Stimulated activated CD8-positive, alpha-beta memory T cell treated with anti-CD3 and anti-CD28 coated beads, Interleukin-15, amount 100 ng/mL, for 4 hours (primary cell): ENCODE results near the gene PDZRN3.
"Not testable (repeated sequence)": the region's sequence is repeated elsewhere in the genome, so short reads cannot be mapped to it uniquely, and the experiment has no call there.

Experiments
- DNase-seq, 2 donors: peaks; one replicate each; pipeline ENCODE4 v3.0.0-alpha.2; 2020; ENCODE audit warnings: low read depth in 2 of 2

PDZRN3 gene

GRCh38 chr3:73591286-73591800 lies 33.4 kb downstream of the PDZRN3 start:
- no peak for DNase-seq

- no peak for DNase-seq
These were observed 38.1 kb downstream of the PDZRN3 start for GRCh38 chr3:73586628-73587027.

GRCh38 chr3:73586190-73586589 lies 38.6 kb downstream of the PDZRN3 start:
- no peak for DNase-seq

DNA sequence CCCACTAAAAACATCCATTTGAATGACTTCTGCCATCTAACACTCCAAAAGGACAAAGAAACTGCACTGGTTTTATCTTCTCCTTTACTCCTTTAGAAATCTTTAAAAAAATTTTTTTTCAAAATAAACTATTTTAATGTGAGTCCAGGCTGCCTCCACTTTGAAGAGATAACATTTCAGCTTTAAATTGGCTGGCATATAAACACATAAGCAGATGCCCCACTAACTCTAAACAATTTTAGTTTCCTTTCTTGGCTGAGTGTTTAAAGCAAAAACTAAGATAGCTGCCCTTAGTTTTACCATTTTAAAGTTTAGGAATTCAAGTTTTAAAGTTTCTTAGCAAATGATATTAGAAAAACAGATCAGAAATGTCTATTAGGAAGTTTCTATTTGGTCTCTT lies 39.9 kb downstream of the PDZRN3 start:
- DNase-seq, result no peak

- no peak for DNase-seq
These were observed 42.2 kb downstream of the PDZRN3 start for GRCh38 chr3:73582535-73582934.

DNA sequence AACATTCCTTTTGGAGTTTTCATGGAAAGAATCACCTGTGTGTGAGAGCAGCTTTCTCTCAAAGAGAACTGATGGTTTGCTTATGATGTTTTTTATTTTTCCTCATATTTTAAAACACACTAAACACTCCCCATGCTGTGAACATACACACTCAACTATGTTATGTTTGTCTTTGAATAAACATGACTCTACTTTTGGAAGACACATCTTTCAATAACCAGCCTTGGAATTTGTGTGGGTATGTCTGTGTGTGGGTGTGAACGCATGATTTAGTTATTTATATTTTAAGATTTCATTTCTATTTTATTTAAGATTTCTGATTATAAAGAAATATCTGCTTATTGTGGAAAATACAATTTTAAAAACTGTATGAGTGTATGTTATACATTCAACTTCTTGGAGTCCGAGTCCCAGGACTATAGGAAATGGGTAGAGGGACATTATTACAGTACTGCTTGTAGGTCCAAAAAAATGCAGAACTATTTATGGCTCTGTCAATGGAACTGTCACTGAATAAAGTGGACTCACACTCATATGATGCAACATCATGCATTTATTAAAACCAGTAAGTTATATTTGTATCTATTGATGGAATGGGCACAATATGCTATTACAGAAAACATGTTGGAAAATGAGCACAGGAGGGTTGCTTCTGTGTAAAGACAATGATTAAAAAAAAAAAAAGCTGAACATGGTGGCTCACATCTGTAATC lies 43.5 kb downstream of the PDZRN3 start:
- no peak for DNase-seq

DNA sequence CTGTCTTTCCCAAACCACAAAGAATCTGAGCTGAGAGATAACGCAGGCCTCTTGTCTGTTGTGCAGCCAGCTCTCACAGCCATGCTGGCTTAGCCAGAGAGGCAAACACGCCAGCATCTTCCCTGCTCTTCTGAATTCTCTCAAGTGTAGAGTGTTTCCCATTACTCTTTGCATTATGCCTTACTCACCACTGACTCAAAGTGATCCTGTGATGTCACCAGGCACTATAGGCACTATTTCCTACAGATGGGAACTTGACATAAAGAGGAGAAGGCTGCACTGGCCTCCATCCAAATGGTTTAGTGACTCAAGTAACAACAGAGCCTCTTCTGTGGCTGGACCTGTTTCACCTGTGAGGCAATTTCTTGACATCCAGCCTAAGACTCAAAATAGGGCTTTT lies 44.4 kb downstream of the PDZRN3 start:
- no peak for DNase-seq

DNA sequence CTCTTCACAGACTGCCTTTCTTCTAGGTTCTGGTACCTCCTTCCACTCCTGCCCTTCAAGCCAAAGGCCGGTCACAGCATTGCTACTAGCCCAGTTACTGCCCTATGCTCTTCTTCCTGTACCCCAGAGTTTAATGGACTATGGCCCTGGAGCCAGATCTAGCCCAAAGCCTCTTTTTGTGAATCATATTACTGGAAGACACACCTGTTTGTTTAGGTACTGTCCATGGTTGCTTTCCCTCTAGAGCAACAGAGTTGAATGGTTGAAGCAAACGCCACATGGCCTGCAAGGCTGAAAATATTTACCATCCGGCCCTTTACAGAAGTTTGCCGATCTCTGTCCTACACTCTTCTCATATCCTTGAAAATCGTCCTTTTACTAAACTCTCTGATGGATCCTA lies 47.0 kb downstream of the PDZRN3 start:
- no peak for DNase-seq

GRCh38 chr3:73576999-73577461 lies 47.7 kb downstream of the PDZRN3 start:
- no peak for DNase-seq

- DNase-seq, result no peak
These were observed 48.8 kb downstream of the PDZRN3 start for GRCh38 chr3:73575953-73576352.

- DNase-seq, result no peak
These were observed 49.2 kb downstream of the PDZRN3 start for GRCh38 chr3:73575519-73575918.

GRCh38 chr3:73573204-73573603 lies 51.5 kb downstream of the PDZRN3 start:
- no peak for DNase-seq

GRCh38 chr3:73572368-73572767 lies 52.4 kb downstream of the PDZRN3 start:
- DNase-seq, result no peak

GRCh38 chr3:73571238-73571794 lies 53.4 kb downstream of the PDZRN3 start:
- no peak for DNase-seq

DNA sequence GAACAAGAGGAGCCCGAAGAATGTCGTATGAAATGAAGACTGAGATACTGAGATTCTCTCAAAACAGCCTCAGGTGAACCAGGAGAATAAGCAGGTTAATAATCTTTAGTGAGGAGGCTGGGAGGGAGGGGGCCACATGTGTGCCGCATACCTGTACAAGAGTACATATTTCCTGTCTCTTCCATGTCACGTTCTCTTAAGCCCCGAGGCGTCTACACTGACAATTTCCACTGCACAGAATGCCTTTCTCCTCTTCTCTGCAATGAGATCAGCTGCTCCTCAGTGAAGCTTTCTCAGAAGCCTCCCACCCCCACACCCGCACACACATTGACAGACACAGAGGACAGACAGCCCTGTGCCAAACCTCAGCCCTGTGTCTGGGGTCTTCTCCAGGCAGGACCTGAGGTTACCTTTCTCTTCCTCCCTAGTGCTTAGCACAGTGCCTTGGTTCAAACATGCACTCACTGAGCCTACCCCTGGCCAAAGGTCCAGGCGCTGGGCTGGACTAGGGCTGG lies 55.4 kb downstream of the PDZRN3 start:
- no peak for DNase-seq

DNA sequence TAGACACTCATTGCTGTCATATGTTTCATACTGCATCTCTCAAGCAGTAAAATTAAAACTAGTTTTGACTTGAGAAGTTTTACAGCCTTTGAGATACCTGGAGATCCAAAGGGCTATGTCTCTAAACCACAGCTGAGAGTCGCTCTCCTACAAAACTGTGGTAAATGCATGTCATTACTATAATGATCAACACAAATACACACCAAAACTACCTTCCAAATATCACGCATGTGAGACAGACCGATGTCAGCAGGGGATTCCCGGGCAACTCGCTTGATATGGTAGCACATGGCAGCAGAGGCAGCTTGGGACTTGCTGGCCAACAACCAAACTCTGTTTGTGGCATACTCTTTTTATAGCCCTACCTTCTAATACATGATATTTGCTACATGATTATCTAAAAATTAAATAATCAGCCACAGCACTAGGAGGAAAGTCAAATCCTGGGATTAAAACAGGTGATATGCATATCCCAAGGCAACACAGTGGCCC lies 56.3 kb downstream of the PDZRN3 start:
- DNase-seq, result no peak

- not testable (repeated sequence) for DNase-seq
These were observed 59.4 kb downstream of the PDZRN3 start for GRCh38 chr3:73565374-73565773.

DNA sequence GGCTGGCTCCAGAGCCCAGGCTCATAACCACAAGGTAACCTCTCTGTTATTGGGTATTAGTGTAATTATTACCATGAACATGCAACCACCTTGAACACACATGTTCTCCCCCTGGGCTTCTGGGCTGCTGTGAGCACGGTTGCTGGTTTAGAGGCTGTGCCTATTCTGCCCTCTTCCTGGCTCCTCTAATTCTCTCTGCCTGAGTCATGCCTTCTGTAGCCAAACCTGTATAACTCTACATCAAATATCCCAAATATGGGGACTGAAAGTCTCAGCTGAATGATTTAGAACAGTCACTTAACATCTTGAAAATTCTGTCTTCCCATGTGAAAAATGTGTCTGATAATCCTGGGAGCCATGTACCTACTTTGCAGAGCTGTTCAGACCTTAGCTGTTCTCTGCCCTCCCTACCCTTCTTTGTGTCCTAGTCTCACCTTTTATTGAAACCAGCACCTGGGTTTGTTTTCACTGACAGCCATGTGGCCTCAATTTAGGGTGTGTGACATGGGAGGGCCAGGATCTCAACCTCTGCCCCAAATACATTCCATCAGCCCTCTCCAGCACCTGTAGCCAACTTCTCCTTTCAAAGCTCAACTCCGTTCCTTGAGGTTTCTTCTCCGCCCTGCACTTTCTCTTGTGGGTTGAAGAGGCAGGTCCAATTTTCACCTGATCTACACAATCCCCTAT lies 60.7 kb downstream of the PDZRN3 start:
- no peak for DNase-seq

- DNase-seq, result no peak
These were observed 63.2 kb downstream of the PDZRN3 start for GRCh38 chr3:73561494-73561893.

- DNase-seq, result no peak
These were observed 65.0 kb downstream of the PDZRN3 start for GRCh38 chr3:73559749-73560148.

GRCh38 chr3:73558727-73559075 lies 66.0 kb downstream of the PDZRN3 start:
- no peak for DNase-seq

DNA sequence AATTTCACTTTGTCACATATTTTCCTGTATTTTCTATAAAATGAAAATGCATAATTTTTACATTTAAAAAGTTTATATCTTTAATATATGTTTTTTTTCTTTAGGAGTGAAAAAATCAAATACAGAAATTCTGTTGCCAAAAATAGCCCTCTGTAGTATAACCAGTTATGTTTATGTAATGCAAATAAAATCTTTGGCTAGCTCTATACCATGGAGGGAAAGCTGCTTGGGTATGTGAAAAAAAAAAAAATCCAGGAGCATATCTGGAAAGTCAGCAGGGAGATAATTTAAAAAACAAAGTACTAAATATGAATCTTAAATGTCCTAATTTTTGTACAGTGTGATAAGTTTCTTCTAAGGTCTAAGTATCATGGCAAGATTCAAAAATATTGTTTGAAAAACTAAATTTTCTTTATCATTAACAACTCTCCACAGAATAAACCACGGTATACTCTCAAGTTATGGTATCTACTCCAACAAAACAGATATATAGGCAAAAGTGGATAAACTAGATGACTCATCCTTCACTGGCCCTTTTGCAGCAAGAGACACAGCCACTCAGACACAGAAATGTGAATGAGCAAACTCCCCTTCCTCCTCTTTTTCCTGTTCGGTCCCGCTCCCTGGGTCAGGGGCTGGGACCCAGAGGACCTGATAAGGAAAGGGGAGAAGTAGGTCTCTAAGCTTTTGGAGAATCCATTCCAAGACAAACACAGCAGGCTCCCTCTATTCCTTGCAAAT lies 66.6 kb downstream of the PDZRN3 start:
- DNase-seq, result no peak
